ENCODE measurements around the gene DMBT1.
"Not testable (repeated sequence)": the region's sequence is repeated elsewhere in the genome, so short reads cannot be mapped to it uniquely, and the experiment has no call there.

DNA sequence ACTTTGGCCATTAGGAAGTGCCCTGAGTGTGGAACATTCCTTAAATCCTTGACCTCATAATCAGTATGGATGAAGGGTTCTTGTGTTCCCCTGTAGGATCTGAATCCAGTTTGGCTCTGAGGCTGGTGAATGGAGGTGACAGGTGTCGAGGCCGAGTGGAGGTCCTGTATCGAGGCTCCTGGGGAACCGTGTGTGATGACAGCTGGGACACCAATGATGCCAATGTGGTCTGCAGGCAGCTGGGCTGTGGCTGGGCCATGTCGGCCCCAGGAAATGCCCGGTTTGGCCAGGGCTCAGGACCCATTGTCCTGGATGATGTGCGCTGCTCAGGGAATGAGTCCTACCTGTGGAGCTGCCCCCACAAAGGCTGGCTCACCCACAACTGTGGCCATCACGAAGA is 60.4 kb downstream of the DMBT1 start:
- TF ChIP-seq, protein P1, sequence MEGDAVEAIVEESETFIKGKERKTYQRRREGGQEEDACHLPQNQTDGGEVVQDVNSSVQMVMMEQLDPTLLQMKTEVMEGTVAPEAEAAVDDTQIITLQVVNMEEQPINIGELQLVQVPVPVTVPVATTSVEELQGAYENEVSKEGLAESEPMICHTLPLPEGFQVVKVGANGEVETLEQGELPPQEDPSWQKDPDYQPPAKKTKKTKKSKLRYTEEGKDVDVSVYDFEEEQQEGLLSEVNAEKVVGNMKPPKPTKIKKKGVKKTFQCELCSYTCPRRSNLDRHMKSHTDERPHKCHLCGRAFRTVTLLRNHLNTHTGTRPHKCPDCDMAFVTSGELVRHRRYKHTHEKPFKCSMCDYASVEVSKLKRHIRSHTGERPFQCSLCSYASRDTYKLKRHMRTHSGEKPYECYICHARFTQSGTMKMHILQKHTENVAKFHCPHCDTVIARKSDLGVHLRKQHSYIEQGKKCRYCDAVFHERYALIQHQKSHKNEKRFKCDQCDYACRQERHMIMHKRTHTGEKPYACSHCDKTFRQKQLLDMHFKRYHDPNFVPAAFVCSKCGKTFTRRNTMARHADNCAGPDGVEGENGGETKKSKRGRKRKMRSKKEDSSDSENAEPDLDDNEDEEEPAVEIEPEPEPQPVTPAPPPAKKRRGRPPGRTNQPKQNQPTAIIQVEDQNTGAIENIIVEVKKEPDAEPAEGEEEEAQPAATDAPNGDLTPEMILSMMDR (IDR thresholded peaks at IDR 0.05; ENCODE audit: low read depth, low read length), result not testable (repeated sequence)
- not testable (repeated sequence) for TF ChIP-seq EZH2phosphoT487 (IDR thresholded peaks at IDR 0.05; ENCODE audit: low read depth)

All from OCI-LY3 (cell line).